K562 treated with DMSO at 1 percent for 24 hours (cell line): ENCODE results near the gene FRRS1. TPM values are rescaled to one million over a fixed set of nuclear protein-coding genes. Genes with fewer than 3 reads are reported as not detected.

Experiments
- total RNA-seq: library from RNA; unstranded; fragments of 300-600 nt; gene quantifications from 2 replicates; pipeline ENCODE4 v1.2.3, GENCODE V29; 2022; ENCODE audit warnings: low read depth; ENCODE audit not compliant: insufficient read depth

The FRRS1 gene, protein sequence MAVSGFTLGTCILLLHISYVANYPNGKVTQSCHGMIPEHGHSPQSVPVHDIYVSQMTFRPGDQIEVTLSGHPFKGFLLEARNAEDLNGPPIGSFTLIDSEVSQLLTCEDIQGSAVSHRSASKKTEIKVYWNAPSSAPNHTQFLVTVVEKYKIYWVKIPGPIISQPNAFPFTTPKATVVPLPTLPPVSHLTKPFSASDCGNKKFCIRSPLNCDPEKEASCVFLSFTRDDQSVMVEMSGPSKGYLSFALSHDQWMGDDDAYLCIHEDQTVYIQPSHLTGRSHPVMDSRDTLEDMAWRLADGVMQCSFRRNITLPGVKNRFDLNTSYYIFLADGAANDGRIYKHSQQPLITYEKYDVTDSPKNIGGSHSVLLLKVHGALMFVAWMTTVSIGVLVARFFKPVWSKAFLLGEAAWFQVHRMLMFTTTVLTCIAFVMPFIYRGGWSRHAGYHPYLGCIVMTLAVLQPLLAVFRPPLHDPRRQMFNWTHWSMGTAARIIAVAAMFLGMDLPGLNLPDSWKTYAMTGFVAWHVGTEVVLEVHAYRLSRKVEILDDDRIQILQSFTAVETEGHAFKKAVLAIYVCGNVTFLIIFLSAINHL
- total RNA-seq: 20.9 and 22.4 TPM in 2 replicates

DNA sequence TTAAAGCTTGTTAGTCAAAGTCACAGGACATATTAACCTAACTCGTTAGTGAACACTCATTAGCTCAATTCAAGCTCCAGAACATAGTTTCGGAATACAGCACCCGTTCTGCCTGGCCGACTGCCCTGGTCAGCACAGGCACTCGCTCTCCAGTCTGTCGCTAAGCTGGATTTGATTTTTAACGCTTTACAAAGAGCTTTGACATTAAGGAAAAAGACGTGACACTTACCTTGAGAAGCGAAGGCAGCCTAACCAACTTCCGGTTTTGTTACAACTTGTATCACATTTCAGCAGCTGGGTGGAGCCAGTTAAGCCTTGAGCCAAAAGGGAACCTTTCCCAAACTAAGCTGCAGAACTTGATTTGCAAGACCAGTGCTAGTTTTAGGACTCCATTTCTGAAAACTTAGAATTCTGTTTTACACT lies at the start of gene FRRS1:
TSS of gene FRRS1 (minus strand) at position 258 of the 423 bp plus-strand sequence. CDS start 17,867 bp downstream, outside the sequence.

Other genes with a start within 250 kb of the FRRS1 start
- gene PALMD, start 120.5 kb downstream of the FRRS1 start, total RNA-seq: 3.2 and 3.6 TPM in 2 replicates
- gene AGL, start 83.7 kb upstream of the FRRS1 start, total RNA-seq: 9.5 and 11.5 TPM in 2 replicates
- 7.7 and 9.6 TPM in 2 replicates for gene SLC35A3, start 203.4 kb upstream of the FRRS1 start, total RNA-seq